PC-9 (cell line): ENCODE data around the gene FAM118A.

ENCODE experiments used
- EZH2 ChIP-seq: fragments of 200-600 bp; sonication (generic); IDR thresholded peaks from 2 replicates; pipeline ENCODE4 v1.8.0; 2017; ENCODE audit warnings: antibody characterized with exemption, low read depth
- TF ChIP-seq, protein P1 (sequence below): fragments of 200-600 bp; sonication (generic); conservative IDR thresholded peaks from 2 replicates; pipeline ENCODE4 v1.6.1; 2017; ENCODE audit warnings: mixed run types, antibody characterized with exemption, mild to moderate bottlenecking, moderate library complexity

GRCh38 chr22:45263463-45264269, 46.1 kb upstream of the FAM118A start:
- TF ChIP-seq, protein P1, sequence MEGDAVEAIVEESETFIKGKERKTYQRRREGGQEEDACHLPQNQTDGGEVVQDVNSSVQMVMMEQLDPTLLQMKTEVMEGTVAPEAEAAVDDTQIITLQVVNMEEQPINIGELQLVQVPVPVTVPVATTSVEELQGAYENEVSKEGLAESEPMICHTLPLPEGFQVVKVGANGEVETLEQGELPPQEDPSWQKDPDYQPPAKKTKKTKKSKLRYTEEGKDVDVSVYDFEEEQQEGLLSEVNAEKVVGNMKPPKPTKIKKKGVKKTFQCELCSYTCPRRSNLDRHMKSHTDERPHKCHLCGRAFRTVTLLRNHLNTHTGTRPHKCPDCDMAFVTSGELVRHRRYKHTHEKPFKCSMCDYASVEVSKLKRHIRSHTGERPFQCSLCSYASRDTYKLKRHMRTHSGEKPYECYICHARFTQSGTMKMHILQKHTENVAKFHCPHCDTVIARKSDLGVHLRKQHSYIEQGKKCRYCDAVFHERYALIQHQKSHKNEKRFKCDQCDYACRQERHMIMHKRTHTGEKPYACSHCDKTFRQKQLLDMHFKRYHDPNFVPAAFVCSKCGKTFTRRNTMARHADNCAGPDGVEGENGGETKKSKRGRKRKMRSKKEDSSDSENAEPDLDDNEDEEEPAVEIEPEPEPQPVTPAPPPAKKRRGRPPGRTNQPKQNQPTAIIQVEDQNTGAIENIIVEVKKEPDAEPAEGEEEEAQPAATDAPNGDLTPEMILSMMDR = peak; percentile 64
- TF ChIP-seq EZH2 = no peak
